GM12878 (cell line): ENCODE results near the gene KRTAP12-4. TPM values are rescaled to one million over a fixed set of nuclear protein-coding genes. Genes with fewer than 3 reads are reported as not detected.
"Not testable (repeated sequence)": the region's sequence is repeated elsewhere in the genome, so short reads cannot be mapped to it uniquely, and the experiment has no call there.

Experiments used
- ATAC-seq: fragments of 200-7000 bp; cut with Tn5 transposase; 3 replicates; pipeline ENCODE4 v1.9.1; 2020; ENCODE audit warnings: mild to moderate bottlenecking, moderate library complexity
- BruUV-seq: library from RNA; stranded (reverse); fragments of 400-500 nt; replicated peaks from 2 replicates; lab custom pipeline; 2021; lab: Mats Ljungman, UMichigan
- CTCF ChIA-PET: fragments of 300-600 bp; sonication (Branson Sonifier 250); formaldehyde crosslinking; extraction: SDS; loops from one replicate; lab custom pipeline; 2021; ENCODE audit warnings: inconsistent platforms; lab: Yijun Ruan, JAX
- POLR2A ChIA-PET: fragments of 350-600 bp; formaldehyde crosslinking; extraction: SDS; loops from one replicate; lab custom pipeline; 2021; ENCODE audit warnings: inconsistent platforms; lab: Charles Lee
- RAD21 ChIA-PET: fragments of 300-600 bp; sonication (Branson Sonifier 250); formaldehyde crosslinking; loops from one replicate; lab custom pipeline; 2023; ENCODE audit warnings: antibody characterized with exemption; ENCODE audit not compliant: unreplicated experiment; lab: Charles Lee
- SMC1A ChIA-PET: fragments of 300-600 bp; sonication (Branson Sonifier 250); formaldehyde crosslinking; loops from one replicate; lab custom pipeline; 2023; ENCODE audit not compliant: unreplicated experiment, uncharacterized antibody; lab: Charles Lee
- DNase-seq: peaks from one replicate; pipeline ENCODE4 v3.0.0-alpha.2; 2011; ENCODE audit warnings: low read depth, low spot score
- FAIRE-seq: peaks from 3 replicates; lab custom pipeline; 2011; peaks lifted over from hg19 to GRCh38; lab: Jason Lieb, UNC
- H2AFZ ChIP-seq: 2 replicates; pipeline ENCODE4 v1.6.0; 2011; ENCODE audit warnings: low read depth, low read length, control low read depth; ENCODE audit not compliant: control insufficient read depth
- H3K27ac ChIP-seq: 2 replicates; pipeline ENCODE4 v1.5.1; 2011; ENCODE audit warnings: control low read depth; ENCODE audit not compliant: control insufficient read depth, insufficient read depth
- H3K27me3 ChIP-seq, 2 experiments: replicated peaks in 1 of 2; 2 replicates each; pipeline versions ENCODE4 v1.6.0 to v1.6.1; 2011; ENCODE audit warnings: low read length in 1 of 2; ENCODE audit not compliant: control insufficient read depth in 2 of 2, insufficient read depth in 2 of 2
- H3K36me3 ChIP-seq, 2 experiments: 2 replicates each; pipeline ENCODE4 v1.5.1; 2011; ENCODE audit warnings: low read length in 1 of 2; ENCODE audit not compliant: control insufficient read depth in 2 of 2, insufficient read depth in 2 of 2
- H3K4me1 ChIP-seq: 2 replicates; pipeline ENCODE4 v1.6.1; 2011; ENCODE audit warnings: mild to moderate bottlenecking, low read length, moderate library complexity, mixed read lengths; ENCODE audit not compliant: control insufficient read depth, insufficient read depth
- H3K4me2 ChIP-seq: 2 replicates; pipeline ENCODE4 v1.6.0; 2011; ENCODE audit warnings: control low read depth; ENCODE audit not compliant: control insufficient read depth, insufficient read depth
- H3K4me3 ChIP-seq: fragments of 200-600 bp; sonication (generic); 2 replicates; pipeline ENCODE4 v1.5.1; 2016
- H3K79me2 ChIP-seq: 2 replicates; pipeline ENCODE4 v1.6.0; 2011; ENCODE audit warnings: low read length; ENCODE audit not compliant: control insufficient read depth, insufficient read depth
- H3K9ac ChIP-seq: 2 replicates; pipeline ENCODE4 v1.8.0; 2011; ENCODE audit warnings: low read length, control low read depth, mixed read lengths; ENCODE audit not compliant: control insufficient read depth, insufficient read depth
- H3K9me3 ChIP-seq: replicated peaks from 3 replicates; pipeline ENCODE4 v1.5.1; 2011; ENCODE audit warnings: mild to moderate bottlenecking, low read length; ENCODE audit not compliant: control insufficient read depth, insufficient read depth
- H4K20me1 ChIP-seq: 2 replicates; pipeline ENCODE4 v1.6.0; 2011; ENCODE audit not compliant: control insufficient read depth, insufficient read depth
- CHD2 ChIP-seq: IDR thresholded peaks from 2 replicates; pipeline ENCODE4 v1.6.1; 2011; ENCODE audit warnings: low read depth, low read length, improper control_type of control experiment, borderline replicate concordance
- JUNB ChIP-seq: IDR thresholded peaks from 2 replicates; pipeline ENCODE4 v1.6.1; 2016; ENCODE audit warnings: antibody characterized with exemption, mild to moderate bottlenecking
- NR2C2 ChIP-seq: IDR thresholded peaks from 2 replicates; pipeline ENCODE4 v1.6.1; 2011; ENCODE audit warnings: borderline replicate concordance, low read depth; ENCODE audit not compliant: control insufficient read depth, insufficient read length
- SP1 ChIP-seq: IDR thresholded peaks from one replicate; pipeline ENCODE4 v1.6.1; 2011; ENCODE audit warnings: low read depth, low read length
- YY1 ChIP-seq: IDR thresholded peaks from 2 replicates; pipeline ENCODE4 v1.6.1; 2011; ENCODE audit warnings: low read depth, mild to moderate bottlenecking, low read length
- ZNF24 ChIP-seq: fragments of 450-650 bp; IDR thresholded peaks from 2 replicates; pipeline ENCODE4 v1.6.1; 2017; ENCODE audit warnings: antibody characterized with exemption, mild to moderate bottlenecking
- WGBS: methylation state at CpG from one replicate; pipeline ENCODE4 v1.1.6; 2016; ENCODE audit warnings: low lambda C conversion rate; ENCODE audit not compliant: insufficient replicate concordance, insufficient coverage; ENCODE audit errors: missing lambda C conversion rate; 5-methylcytosine and 5-hydroxymethylcytosine counted together
- in situ Hi-C: fragments of 300-500 bp; cut with MboI; formaldehyde crosslinking; loops from 9 replicates; pipeline ENCODE4 v1.14.3; 2018; ENCODE audit warnings: mixed read lengths
- intact Hi-C: fragments of 100-400 bp; cut with micrococcal nuclease; formaldehyde crosslinking; loops from one replicate; pipeline ENCODE4 v1.14.2; 2022; ENCODE audit not compliant: unreplicated experiment
- polyA plus RNA-seq, 11 experiments: library from polyadenylated mRNA; depleted of rRNA in 4 of 11; unstranded in 6 of 11; stranded (reverse) in 5 of 11; fragments of >200 nt; fragmentation: Nextera tagmentation in 4 of 11; fragmentation: Illumina TruSeq in 1 of 11; extraction: Ambion mirVana in 4 of 11; extraction: Trizol in 1 of 11; gene quantifications; 1 replicate in 1 of 11; 2 replicates in 10 of 11; pipeline versions ENCODE4 v1.2.1 to v1.2.3, GENCODE V29; 2011 to 2016; ENCODE audit warnings: inconsistent platforms in 2 of 11, missing spikeins in 2 of 11, low read depth in 1 of 11
- total RNA-seq, 4 experiments: library from RNA; depleted of rRNA in 3 of 4; stranded (reverse); fragments of >200 nt in 3 of 4; fragmentation: Illumina TruSeq in 1 of 4; extraction: Trizol in 1 of 4; gene quantifications; 2 replicates each; pipeline versions ENCODE4 v1.2.1 to v1.2.3, GENCODE V29; 2013 to 2021
- TF ChIP-seq, protein P1 (sequence below): fragments of 450-650 bp; conservative IDR thresholded peaks from 2 replicates; pipeline ENCODE4 v1.6.1; 2017; ENCODE audit warnings: mild to moderate bottlenecking, moderate library complexity

Gene KRTAP12-4
- total and polyA plus RNA-seq, 10 of the 15 experiments (the other 5 are each of a cell fraction or from before 2014, with no cell fraction given), result not detected

DNA sequence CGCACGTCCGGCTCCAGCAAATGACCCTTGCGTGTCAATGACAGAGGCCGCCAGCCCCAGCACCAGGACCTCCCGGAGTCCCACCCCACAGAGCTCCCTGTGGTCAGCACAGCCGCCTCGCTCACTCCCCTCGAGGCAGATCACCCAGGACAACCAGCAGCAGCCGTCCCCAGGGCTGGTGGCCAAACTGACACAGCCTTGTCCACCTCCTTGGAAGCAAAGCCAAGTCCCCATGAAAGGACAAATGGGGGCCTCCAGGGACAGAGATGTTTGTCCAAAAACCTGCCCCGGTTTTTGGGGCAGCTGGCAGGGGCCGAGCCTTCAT, 15.2 kb downstream of the KRTAP12-4 start (continued):
- TF ChIP-seq NR2C2 (no peak), SP1 (no peak), ZNF24 (no peak), CHD2 (no peak), YY1 (no peak), JUNB (no peak)
- TF ChIP-seq, protein P1, sequence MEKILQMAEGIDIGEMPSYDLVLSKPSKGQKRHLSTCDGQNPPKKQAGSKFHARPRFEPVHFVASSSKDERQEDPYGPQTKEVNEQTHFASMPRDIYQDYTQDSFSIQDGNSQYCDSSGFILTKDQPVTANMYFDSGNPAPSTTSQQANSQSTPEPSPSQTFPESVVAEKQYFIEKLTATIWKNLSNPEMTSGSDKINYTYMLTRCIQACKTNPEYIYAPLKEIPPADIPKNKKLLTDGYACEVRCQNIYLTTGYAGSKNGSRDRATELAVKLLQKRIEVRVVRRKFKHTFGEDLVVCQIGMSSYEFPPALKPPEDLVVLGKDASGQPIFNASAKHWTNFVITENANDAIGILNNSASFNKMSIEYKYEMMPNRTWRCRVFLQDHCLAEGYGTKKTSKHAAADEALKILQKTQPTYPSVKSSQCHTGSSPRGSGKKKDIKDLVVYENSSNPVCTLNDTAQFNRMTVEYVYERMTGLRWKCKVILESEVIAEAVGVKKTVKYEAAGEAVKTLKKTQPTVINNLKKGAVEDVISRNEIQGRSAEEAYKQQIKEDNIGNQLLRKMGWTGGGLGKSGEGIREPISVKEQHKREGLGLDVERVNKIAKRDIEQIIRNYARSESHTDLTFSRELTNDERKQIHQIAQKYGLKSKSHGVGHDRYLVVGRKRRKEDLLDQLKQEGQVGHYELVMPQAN, result no peak
- TF ChIP-seq, all 136 proteins: peak for 0

- H3K9me3 ChIP-seq, H3K27ac ChIP-seq, H3K4me3 ChIP-seq, H3K4me1 ChIP-seq, in situ Hi-C loops, BruUV-seq, ATAC-seq, H3K9ac ChIP-seq, H3K27me3 ChIP-seq, H2AFZ ChIP-seq, H3K36me3 ChIP-seq, RAD21 ChIA-PET, H3K79me2 ChIP-seq, SMC1A ChIA-PET, H3K4me2 ChIP-seq, H4K20me1 ChIP-seq, DNase-seq, intact Hi-C loops, CTCF ChIA-PET, FAIRE-seq, POLR2A ChIA-PET: not testable (repeated sequence)
- WGBS, result 35% methylated on average over 21 of the region's 21 CpGs
These were observed 15.7 kb downstream of the KRTAP12-4 start for GRCh38 chr21:44638506-44639330.

GRCh38 chr21:44637851-44638348, 16.6 kb downstream of the KRTAP12-4 start:
- H3K4me1 ChIP-seq, H3K4me2 ChIP-seq, H4K20me1 ChIP-seq, DNase-seq, H3K79me2 ChIP-seq, CTCF ChIA-PET, H2AFZ ChIP-seq, H3K27ac ChIP-seq, intact Hi-C loops, SMC1A ChIA-PET, BruUV-seq, H3K36me3 ChIP-seq, H3K4me3 ChIP-seq, RAD21 ChIA-PET, H3K27me3 ChIP-seq, H3K9ac ChIP-seq, ATAC-seq, H3K9me3 ChIP-seq, POLR2A ChIA-PET, FAIRE-seq, in situ Hi-C loops: not testable (repeated sequence)
- WGBS, result 43% methylated on average over 5 of the region's 12 CpGs
